HG03354 (cell line): ENCODE data around the gene TUBD1.
"Not testable (repeated sequence)": the region's sequence is repeated elsewhere in the genome, so short reads cannot be mapped to it uniquely, and the experiment has no call there.

Source experiments
- ATAC-seq: cut with Tn5 transposase; IDR thresholded peaks from one replicate; pipeline ENCODE4 v1.9.1; 2021; ENCODE audit warnings: mild to moderate bottlenecking; ENCODE audit not compliant: unreplicated experiment, poor library complexity, severe bottlenecking

TUBD1 gene

DNA sequence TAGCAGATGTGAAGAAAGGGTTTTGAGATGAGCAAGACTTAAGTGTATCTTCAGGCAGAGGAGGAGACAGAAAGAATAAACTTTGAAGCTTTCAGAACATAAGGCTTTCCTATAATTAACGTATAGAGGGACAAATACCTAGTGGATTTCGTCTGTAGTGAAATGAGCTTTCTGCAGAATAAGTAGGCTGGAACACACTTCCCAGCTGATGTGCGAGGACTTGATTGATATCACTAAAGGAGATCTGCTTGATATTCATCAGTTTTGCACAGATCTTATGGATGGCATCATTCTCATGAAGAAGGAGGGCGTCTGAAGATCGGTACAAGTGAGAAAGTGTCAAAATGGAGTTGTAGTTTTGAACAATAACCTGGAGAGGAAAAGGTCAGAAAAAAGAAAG lies 14.8 kb downstream of the TUBD1 start:
- no peak for ATAC-seq

DNA sequence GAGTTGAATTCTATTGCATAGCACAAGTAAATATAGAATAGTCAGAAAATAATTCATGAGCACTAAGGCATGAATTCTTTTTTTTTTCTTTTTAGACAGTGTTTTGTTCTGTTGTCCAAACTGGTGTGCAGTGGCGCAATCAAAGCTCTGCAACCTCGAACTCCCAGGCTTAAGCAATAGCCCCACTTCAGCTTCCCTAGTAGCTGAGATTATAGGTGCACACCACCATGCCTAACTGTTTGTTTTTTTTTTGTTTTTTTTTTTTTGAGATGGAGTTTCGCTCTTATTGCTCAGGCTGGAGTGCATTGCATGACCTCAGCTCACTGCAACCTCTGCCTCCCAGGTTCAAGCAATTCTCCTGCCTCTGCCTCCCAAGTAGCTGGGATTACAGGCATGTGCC lies 16.6 kb downstream of the TUBD1 start:
- no peak for ATAC-seq

DNA sequence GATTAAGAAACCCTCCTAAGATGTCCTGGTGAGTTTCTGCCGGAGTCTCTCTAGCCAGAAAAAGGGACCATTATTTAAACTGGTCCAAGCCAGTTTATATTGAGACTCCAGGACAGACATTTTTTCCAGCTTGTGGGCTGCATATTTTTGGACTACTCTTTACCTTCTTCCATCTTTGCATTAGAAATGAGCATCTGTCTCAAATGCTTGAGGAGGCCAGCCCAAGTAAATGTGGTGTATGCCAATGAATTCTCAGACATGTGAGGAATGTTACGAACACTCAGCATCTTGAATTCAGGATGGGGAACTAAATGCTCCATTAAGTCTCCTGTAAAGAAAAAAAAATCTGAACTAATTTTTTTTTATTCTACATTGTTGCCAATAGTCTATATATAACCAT lies 18.4 kb downstream of the TUBD1 start:
- ATAC-seq: no peak

DNA sequence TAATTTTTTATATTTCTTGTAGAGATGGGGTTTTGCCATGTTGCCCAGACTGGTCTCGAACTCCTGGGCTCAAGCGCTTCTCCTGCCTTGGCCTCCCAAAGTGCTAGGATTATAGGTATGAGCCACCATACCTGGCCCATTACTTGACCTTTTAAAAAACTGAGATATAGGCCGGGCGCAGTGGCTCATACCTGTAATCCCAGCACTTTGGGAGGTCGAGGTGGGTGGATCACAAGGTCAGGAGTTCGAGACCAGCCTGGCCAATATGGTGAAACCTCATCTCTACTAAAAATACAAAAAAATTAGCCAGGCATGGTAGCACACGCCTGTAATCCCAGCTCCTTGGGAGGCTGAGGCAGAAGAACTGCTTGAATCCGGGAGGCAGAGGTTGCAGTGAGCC lies 19.3 kb downstream of the TUBD1 start:
- ATAC-seq: not testable (repeated sequence)

DNA sequence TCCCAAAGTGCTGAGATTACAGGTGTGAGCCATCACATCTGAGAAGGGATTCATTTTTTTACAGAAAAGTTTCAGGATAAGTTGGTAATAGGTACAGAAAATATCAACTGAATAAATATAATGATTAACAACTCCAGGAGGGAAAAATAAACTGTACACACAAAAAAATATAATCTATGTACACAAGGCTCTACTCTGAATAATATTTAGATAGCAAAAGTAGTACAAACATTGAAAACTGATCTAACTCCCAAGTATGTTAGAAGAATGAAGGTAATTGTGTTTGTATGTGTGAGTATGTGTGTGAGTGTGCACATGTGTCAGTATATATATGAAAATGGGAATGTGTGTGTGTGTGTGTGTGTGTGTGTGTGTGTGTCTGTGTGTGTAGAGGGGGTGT lies 20.4 kb downstream of the TUBD1 start:
- ATAC-seq: no peak

DNA sequence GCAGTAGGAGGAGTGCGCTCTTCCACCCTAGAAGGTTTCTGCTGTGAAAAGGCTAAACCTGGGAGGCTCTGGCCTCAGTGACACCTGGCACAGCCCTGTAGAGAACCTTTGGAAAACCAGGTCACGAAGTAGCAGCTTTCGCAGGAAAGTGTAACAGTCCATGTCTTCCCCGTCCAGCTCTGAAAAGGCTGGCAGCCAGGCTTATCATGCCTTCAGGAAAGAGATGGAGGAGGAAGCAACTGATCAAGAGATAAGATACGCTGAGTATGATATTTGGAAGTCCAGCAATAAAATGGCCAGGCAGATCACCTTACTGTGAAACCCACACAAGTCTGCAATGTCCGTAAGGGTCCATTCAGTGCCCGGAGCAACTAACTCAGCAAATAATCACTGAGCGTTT lies 22.3 kb downstream of the TUBD1 start:
- no peak for ATAC-seq

DNA sequence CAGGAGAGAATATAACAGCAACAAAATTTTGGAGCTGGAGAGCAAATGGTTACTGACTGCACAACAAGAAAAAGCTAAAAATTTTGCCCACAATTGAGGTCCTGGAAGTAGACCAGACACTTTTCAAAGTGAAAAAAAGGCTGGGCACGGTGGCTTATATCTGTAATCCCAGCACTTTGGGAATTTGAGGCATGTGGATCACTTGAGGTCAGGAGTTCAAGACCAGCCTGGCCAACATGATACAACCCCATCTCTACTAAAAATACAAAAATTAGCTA lies 22.9 kb downstream of the TUBD1 start:
- ATAC-seq: no peak

DNA sequence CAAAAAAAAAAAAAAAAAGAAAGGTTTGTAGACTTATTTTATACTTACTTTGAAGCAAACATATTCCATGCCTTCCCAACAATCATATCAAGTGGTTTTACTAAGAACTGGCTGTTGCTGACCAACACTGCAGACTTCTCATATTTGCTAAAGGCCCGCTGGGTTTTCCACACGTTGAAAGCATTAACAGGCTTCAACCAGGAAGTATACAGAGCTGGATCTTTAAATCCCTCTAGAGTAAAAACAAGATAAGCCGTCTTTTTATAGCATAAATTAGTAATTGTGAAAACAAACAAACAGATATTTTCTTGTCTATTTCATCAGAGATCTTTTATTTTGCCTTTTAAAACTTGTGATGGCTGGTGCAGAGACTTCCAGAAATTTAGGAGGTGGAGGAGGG lies 29.1 kb downstream of the TUBD1 start:
- ATAC-seq: no peak

DNA sequence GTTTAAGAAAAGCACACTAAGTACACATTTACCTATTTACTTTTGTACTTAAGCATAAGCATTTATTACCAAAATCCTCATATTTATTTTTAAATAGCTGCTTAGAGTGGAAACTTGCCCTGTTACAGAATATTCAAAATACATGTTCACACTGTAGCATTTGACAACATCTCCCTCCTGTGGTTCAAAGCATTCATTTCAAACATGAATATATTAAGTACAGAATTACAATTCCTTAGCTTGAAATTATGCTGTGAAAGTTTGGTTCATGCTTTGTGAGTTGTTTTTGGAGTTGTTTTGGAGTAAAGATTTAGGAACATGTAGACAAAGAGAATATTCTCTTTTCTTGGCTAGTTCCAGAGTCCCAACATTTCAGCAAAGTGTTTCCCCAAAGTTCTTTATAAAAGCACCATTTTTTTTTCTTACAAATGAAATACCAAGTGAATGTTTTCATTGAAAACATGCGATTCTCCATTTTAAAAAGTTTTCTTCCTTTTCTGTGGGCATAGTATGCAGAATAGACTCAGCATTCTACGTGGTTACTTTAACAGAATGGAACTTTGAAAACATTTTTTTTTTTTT lies 33.2 kb downstream of the TUBD1 start:
- no peak for ATAC-seq

DNA sequence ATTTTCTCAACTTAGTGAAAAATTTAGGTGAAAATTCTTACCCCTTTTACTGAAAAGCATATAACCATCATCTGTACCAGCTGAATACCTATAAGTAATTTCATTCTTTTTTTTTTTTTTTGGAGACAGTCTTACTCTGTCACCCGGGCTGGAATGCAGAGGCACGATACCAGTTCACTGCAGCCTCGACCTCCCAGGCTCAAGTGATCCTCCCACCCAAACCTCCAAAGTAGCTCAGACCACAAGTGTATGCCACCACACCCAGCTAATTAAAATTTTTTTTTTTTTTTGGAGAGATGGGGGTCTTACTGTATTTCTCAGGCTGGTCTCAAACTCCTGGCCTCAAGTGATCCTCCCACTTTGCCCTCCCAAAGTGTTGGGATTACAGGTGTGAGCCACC lies 33.8 kb downstream of the TUBD1 start:
- no peak for ATAC-seq

DNA sequence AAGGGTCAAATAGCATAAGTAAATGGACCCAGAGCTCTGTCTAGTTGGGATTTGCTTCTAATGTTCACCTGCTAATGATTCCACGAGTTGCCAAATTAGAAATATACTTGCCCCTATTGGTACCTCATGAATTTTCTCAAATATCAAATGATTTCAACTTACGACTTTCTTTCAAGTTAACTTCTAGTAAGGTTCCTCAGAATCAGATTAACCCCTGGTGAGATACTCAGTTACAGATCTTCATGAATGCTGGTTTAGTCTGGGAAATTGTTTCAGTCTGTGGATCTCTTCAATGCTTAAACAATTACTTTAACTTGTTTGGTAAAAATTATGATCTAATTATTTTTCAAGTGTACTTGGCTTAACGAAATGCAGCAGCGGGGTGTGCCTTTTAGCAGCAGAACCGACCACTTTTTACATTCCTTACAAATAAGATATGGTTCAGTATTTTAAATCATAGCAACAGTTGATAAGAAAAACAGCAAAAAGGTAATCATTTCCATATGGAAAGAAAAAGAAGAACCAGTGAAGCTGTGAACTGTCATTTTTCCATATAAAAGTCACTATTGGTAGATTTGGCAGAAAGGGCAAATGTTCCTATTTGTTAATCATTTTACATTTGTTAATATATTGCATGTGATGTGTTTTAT lies 34.5 kb downstream of the TUBD1 start:
- ATAC-seq: no peak

DNA sequence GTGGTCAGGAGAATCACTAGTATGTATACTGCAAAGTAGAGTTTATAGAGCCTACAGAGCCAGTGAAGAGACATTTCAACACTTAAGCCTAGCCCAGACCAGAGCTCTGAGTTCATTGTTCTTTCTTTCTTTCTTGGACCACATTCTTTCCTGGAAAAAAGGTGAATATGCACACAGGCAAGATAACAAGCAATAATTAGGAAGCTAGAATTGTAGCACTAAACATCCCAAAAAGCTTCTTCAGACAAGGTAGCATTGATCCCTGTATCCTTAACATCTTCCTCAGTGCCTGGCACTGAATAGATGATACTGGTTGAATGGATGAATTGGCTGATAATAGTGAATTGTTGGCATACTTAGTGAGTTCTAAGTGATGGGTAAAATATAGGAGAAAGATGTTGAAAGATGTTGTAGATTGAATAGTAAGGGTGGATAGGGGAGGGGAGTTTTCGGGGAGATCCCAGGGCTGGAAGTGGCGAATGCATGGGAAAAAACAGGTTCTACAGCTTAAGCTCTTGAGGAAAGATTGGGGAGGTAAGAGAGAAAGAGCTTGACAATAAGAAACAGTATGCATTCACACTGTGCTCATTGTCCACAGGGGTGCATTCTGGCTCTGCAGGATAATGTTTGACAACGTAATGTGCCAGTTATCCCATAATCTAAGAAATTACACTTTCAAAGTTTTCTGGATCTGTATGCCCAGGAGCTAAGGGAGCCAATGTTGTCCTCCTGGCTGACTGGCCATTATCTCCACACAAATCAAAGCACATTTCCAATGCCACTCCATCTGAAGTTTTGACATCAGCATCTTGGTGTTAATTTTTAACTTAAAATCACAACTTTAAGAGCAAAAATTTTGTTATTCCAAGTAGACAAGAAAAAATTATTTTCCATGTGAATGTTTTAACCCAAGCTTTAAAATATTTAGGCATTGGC lies 35.6 kb downstream of the TUBD1 start:
- ATAC-seq: no peak

DNA sequence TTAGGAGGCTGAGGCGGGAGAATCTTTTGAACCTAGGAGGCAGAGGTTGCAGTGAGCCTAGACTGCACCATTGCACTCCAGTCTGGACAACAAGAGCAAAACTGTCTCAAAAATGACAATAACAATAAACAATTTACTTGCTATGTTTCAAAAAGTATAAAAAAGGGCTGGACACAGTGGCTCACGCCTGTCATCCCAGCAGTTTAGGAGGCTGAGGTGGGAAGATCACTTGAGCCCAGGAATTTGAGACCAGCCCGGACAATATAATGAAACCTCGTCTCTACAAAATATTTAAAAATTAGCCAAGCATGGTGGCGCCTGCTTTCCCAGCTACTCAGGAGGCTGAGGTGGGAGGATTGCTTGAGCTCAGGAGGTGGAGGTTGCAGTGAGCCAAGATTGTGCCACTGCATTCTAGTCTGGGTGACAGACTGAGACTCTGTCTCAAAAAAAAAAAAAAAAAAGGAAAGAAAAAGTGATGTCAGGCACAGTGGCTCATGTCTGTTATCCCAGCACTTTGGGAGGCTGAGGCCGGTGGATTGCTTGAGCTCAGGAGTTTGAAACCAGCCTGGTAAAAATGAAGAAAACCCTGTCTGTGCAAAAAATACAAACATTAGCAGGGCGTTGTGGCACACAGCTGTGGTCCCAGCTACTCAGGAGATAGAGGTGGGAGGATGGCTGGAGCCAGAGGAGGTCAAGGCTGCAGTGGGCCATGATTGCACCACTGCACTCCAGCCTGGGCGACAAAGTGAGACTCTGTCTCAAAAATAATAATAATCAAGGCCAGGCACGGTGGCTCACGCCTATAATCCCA lies 38.6 kb downstream of the TUBD1 start:
- not testable (repeated sequence) for ATAC-seq

DNA sequence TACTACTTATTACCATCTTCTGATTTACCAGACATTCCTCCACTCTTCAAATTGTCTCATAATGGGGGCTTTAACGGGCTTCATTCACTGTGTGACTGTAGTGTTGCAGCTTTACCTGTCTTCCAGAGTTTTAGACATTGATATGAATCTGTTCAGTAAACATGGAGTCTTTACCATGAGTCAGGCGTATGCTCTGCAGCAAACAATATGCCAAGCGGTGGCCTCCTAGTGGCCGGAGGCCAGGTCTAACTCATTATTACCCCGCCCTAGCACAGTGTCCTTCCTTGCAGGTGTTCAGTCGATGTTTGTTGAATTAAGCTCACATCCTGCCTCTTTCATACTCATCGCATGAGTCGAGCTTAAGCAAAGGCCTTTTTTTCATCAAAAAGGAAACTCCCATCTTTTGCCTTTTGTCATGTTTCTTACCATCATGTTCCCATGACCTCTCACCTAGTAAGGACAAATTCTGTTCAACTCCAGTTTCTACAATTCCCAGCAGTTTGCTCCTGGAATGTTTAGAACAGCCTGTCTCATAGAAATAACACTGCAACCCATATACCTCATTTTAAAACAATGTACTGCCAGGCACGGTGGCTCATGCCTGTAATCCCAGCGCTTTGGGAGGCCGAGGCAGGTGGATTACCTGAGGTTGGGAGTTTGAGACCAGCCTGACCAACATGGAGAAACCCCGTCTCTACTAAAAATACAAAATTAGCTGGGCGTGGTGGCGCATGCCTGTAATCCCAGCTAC lies 39.4 kb downstream of the TUBD1 start:
- peak; percentile 68 for ATAC-seq

DNA sequence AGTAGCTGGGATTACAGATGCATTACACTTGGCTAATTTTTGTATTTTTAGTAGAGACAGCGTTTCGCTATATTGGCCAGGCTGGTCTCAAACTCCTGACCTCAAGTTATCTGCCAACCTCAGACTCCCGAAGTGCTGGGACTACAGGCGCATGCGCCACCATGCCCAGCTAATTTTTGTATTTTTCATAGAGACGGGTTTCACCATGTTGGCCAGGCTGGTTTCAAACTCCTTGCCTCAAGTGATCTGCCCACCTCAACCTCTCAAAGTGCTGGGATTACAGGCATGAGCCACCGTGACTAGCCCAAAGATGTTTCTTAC lies 39.9 kb downstream of the TUBD1 start:
- not testable (repeated sequence) for ATAC-seq

DNA sequence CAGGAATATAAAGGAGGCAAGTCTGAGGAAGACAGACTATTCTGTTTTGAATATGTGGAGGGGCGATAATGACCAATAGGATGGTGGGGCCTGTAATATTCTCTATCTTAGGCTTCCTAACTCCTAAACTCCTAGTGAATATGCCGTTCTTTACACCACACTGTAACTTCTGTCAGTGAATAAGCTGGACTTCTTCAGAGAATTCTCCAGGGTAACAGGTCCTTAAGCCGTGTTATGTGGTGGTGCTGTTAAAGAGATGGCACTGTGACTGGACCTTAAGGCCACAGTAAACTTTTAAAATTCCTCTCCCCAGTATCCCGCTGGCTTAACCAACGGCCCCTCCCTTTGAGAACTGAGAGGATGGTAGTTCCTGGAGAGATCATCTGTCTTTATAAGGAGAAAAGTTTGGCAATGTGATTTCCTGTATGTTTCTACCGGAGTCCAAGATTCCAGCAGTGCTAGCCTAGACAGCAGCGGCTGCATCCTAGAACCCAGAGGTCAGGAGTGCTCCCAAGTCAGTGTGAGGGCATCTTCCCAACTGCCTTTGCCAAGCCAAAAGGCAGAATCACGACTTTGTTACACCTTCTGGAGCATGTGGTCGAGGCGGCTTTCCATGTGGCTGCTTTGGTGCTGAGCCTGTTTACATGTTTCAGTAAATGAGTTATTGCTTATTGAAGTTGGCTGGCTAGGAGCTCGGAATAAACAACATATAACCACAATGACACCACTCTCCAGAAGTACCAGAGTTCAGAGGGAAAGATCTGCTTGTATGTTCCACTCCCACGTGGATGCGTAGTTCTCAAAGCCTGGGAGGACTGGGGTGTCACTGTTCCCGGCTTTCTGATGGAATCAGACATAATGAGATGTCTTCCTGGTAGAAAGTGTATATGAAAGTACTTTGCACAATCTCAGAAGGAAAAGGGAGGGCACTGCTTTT lies 41.0 kb downstream of the TUBD1 start:
- ATAC-seq: no peak

DNA sequence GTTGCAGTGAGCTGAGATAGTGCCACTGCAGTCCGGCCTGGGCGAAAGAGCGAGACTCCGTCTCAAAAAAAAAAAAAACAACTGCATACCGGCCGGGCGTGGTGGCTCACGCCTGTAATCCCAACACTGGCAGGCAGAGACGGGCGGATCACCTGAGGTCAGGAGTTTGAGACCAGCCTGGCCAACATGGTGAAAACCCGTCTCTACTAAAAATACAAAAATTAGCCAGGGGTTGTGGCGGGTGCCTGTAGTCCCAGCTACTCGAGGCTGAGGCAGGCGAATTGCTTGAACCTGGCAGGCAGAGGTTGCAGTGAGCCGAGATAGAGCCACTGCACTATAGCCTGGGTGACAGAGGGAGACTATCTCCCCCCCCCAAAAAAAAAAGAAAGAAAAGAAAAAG lies 42.4 kb downstream of the TUBD1 start:
- ATAC-seq: not testable (repeated sequence)

DNA sequence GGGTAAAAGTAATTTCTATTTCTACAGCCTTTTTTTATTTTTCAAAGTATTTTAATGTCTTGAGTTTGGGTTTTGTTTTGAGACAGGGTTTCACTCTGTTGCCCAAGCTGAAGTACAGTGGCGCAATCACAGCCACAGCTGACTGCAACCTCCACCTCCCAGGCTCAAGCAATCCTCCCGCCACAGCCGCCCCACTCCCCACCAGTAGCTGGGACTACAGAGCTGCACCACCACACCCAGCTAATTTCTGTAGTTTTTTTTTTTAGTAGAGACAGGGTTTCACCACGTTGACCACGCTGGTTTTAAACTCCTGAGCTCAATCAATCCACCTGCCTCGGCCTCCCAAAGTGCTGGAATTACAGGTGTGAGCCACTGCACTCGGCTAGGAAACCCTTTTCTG lies 44.0 kb downstream of the TUBD1 start:
- ATAC-seq: no peak

DNA sequence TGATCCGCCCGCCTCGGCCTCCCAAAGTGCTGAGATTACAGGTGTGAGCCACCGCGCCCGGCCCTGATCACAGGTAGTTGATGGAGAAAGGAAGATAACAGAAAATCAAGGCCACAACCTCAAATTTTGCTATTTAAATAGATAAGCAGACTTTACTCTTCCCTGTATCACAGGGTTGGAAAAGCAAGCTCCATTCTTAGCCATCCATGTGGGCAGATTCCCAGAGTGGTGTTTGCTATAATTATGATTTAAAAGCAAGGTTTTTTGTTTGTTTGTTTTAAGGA lies 44.4 kb downstream of the TUBD1 start:
- no peak for ATAC-seq
